Measurements from ENCODE around the gene OR10T2.
"Not testable (repeated sequence)": the region's sequence is repeated elsewhere in the genome, so short reads cannot be mapped to it uniquely, and the experiment has no call there.

OR10T2 gene

DNA sequence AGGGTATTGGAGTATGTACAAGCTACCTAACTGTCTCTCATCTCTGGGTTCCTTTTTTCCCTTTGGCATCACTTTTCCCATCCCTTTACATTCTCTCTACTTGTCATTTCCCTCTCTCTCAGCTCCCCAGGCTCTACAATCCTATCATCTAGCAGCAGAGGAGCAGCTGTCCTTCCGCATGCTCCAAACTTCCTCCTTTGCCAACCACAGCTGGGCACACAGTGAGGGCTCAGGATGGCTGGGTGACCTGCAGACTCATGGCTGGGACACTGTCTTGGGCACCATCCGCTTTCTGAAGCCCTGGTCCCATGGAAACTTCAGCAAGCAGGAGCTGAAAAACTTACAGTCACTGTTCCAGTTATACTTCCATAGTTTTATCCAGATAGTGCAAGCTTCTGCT, 45.0 kb downstream of the OR10T2 start:
- peaks cover 3% of the 10 kb centered on the region for H3K9me3 ChIP-seq (ENCODE audit: severe bottlenecking)
- no peak for DNase-seq
- no peak overlapping the region for H3K27ac ChIP-seq

GRCh38 chr1:158353303-158354075, 45.8 kb downstream of the OR10T2 start, which contains the start of gene CD1E:
Gene CD1E, plus strand, starts transcription at chr1:158353894. Its CDS starts 95 bp downstream, at chr1:158353989.
- Histone ChIP-seq H3K9me3 (ENCODE audit: severe bottlenecking) (peaks cover 7% of the 10 kb centered on the region), H3K36me3 (no peaks in the 10 kb centered on the region), H3K27ac (no peak within 1 kb of the TSS), H3K27me3 (ENCODE audit: insufficient read depth, low read depth, severe bottlenecking) (peaks cover 85% of the 10 kb centered on the region), H3K4me3 (ENCODE audit: low read depth, low read length) (no peak within 1 kb of the TSS)
- no peak for TF ChIP-seq CTCF (IDR thresholded peaks at IDR 0.05; ENCODE audit: low read depth, low read length)
- no peak for DNase-seq

More for the DNA sequence above, 45.0 kb downstream of the OR10T2 start:
- Histone ChIP-seq H3K27me3 (ENCODE audit: insufficient read depth, low read depth, severe bottlenecking) (peaks cover 86% of the 10 kb centered on the region), H3K4me3 (ENCODE audit: low read depth, low read length) (no peak overlapping the region), H3K36me3 (no peaks in the 10 kb centered on the region)
- no peak for TF ChIP-seq CTCF (IDR thresholded peaks at IDR 0.05; ENCODE audit: low read depth, low read length)

DNA sequence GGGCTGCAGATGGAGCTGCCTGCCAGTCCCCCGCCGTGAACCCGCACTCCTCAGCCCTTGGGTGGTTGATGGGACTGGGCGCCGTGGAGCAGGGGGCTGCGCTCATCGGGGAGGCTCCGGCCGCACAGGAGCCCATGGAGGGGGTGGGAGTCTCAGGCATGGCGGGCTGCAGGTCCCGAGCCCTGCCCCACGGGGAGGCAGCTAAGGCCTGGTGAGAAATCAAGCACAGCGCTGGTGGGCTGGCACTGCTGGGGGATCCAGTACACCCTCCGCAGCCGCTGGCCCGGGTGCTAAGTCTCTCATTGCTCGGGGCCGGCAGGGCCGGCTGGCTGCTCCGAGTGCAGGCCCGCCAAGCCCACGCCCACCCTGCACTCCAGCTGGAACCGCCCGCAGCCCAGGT, 50.3 kb downstream of the OR10T2 start:
- not testable (repeated sequence) for H3K4me3 ChIP-seq (ENCODE audit: low read depth, low read length); DNase-seq; H3K36me3 ChIP-seq; H3K27ac ChIP-seq; H3K9me3 ChIP-seq (ENCODE audit: severe bottlenecking)
- H3K27me3 ChIP-seq (ENCODE audit: insufficient read depth, low read depth, severe bottlenecking) = peaks cover 70% of the 10 kb centered on the region

All from WERI-Rb-1 (cell line).